GM21723 (cell line): ENCODE measurements around the gene LINGO1.

ENCODE experiments used
- ATAC-seq: cut with Tn5 transposase; IDR thresholded peaks from one replicate; pipeline ENCODE4 v1.9.1; 2021; ENCODE audit warnings: mild to moderate bottlenecking, moderate library complexity; ENCODE audit not compliant: unreplicated experiment

Gene LINGO1

DNA sequence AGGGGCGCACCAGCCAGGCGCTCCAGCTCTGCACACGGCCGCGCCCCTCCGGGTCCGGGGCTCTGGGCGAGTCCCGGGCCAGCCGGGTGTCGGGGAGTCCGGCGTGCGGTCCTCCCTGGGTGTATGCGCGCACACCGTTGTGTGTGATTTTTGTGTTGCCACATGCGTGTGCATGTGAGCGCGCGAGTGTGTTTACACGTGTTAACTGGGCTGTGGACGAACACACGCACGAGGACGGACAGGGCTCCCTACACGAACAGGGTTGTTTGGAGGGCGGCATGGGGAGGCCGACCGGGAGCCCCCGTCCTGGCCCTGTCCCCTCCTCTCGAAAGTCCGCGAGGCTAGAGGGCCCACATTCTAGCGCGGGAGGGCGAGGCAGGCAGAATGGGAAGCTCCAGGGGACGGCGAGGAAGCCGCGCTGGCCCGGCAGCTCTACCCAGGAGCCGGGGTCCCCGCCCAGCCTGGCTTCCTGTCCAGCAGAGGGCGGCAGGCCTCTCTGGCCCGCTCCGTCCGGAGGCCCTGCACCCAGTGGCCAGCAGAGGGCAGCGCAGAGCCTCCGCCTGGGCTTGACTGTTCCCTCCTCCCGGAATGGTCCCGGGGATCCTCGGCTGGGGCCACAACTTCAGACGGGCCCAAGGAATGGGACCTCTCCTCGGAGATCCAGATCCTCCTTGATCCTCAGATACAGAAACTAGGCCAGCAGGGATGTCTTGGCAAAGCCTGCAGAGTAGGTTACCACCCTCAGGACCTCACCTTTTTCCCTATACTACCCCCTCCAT is 611 bp upstream of the LINGO1 start:
- ATAC-seq: peak; percentile 67

DNA sequence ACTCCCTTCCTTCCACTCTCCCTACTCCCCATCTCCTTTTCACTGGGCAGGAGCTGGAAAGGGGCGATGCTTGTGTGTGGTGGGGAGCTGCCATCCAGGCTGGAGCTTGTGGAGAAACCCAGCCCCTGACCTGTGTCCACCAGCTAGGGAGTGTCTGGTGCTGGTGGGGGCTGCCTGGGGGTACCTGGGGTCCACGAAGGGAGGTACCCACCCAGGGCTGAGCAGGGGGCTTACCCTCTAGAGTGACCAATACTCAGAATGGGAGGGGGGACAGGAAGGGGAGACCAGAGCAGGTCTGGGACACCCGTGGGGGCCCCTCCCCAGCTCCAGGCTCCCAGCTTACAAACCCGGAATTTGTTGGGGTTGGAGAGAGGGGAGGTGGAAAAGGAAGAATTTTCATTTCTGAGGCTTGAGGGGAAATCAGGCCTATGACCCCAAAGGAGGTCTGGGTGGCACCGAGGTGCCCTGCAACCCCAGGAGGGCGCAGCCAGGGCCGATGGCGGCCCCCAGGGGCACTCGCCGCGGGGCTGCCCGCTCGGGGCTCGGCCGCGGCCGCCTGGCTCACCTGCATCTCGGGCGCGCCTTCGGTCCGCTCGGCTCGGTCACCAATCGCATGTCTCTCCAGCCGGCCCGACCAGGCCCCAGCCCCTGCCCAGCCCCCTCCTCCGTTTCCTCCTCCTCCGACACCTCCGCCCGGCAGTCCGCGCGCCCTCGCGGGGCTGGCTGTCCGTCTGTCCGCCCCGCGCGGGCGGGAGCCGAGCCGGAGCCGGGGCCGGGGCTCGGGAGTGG is 773 bp downstream of the LINGO1 start:
- no peak for ATAC-seq

DNA sequence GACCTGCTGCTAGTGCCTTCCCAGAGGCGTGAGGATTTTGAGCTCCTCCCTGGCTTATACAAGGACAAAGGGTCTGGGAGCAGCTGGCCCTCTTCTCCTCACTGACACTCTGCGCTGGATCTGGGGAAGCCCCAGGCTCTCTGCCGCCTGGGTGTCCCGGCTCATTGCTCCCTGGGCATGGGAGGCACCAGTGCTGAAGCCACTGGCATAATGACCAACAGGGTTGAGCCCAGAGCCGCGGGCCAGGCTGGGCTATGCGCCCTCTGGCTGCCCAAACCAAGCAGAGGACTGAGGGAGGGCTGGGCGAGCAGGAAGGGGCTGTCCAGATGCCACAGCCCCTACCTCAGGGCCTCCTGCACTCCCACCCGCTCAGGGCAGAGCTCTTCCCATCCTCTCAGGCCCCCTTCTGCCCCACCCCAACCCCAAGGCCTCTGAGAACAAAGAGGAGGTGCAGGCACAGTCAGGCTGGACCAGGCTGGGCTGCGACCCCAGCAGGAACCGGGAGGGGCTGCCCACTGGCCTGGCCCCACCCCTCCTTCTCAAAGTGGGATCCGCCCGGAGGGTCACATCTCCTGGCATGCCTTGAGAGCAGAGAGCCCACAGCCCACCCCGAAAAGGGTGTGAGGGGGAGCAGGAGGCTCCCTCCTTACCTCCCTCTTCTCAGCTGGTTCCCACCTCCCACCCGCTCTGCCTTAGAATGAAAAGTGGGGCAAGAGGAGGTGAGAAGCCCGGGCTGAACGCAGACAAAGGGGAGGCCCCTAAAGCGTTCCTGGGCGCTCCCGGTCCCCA is 1.6 kb downstream of the LINGO1 start:
- ATAC-seq: no peak

DNA sequence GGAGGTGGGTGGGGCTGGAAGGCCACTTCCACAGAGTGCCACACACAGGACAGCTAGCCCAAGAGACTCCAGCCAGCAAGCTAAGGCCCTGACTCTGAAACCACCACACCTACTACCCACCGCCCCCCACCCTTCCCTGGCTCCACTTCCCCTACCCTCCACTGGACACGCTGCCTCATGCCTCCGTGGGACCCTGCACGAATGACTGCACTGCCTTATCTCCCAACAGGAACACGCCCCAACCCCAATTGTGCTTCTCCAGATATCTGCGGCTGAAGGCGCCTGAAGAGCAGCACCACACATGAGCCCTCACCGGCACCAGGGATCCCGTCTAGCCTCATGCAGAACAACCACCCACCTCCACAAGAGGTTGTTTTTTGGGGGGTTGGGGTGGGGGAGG is 2.7 kb downstream of the LINGO1 start:
- ATAC-seq: no peak

DNA sequence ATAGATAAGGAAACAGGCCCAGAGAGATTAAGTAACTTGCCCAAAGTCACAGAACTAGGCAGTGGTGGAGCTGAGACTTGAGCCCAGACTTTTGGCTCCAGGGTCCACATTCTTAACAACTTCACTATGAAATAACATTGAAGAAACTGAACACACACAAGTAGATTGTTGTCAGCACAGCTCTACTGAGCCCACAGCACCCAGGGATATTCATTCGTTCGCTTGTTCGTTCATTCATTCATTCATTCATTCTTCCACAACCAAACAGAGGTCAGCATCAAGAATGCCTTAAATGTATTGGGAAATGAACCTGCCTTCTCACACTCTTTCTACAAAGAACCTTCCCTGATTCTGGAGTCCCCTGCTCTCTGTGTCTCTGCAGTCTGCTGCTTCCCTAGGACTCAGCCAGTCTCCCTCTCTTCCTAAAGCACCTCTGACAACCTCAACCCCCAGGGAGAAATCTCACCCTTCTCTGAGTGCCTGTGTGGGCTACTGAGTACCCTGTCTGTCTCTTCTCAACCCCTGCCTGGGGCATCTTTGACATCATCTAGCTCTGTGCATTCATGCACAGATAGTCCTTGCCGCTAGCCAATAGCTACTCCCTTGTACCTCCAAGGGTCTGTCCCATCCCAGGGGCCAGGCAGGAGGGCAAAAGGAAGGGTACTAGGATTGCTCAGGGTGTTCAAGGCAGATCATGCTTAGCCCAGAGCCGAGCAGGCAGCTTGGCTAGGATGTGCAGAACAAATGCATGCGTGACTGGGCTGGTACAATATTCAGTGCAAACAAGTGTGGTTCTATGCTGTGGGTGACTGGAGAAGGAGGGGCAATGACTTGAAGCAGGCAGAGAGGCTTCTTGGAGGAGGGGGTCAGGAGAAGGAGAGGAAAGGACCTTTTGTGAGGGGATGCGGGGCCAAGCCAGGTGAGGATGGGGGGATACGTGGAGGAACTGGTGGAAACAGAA is 3.4 kb downstream of the LINGO1 start:
- no peak for ATAC-seq

DNA sequence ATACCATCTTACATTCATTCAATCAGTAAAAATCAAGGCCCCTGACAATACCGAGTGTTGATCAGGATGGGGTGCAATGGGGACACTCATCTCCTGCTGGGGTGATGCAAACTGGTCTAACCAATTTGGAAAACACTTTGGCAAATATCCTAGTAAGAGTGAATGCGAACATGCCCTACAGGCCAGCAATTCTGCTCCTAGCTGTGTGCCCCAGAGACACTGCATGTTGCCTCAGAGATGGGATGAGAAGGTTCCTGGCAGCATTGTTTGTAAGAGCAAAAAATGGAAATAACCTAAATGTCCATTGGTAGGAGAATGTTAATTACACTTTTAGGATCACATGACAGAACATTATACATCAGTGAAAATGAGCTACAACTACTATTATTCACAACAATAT is 4.7 kb downstream of the LINGO1 start:
- ATAC-seq: no peak

DNA sequence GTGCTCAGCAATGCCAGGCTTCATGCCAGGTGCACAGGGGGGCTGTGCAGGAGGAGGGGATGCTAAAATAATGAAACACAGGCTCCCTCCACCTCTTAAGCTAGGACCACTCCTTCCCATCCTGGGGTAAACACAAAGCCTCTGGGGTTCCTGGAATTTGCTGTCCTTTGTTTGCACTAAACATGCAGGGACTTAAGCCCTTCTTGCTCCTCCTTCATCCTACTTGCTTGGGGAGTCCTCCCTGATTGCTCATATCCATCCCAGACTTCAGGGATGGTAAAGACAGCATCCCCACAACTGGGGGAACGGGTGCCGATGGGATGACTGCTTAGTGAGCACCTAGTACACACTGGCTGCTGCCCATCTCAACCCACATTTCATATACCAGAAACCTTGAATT is 5.1 kb downstream of the LINGO1 start:
- ATAC-seq: no peak

DNA sequence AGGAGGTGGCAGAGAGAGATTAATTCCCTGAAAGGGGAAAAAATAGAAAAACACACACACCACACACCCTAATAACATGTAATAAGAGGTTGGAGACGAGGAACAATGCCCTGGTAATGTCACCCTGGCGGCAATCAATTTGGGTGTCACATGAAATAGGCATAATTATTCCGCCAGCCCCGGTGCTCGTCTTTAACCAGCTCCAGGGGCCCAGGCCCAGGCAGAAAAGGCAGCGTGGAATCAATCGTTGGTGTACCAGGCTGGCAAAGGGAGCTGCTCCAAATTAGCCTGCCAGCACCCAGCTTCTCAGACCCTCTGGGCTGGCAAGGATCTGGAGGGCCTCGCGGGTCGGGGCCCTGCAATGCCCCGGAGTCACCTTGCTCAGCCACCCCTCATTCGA is 5.6 kb downstream of the LINGO1 start:
- no peak for ATAC-seq

DNA sequence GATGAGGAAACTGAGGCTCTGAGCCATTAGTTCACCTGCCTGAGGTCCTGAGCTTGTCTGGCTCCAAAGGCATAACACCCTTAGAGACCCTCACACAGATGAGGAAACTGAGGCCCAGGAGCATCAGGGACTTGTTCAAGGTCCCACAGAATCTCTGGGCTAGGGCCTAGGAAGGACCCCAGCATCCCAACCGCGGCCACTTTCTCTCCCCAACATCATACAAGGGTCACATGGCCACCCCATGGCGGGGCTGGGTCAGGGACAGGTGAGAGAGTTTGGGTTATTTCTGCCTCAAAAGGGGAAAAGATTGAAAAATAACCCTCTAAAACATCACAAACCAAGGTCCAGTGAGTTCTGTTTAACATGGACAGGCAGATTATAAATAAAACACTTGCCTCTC is 6.7 kb downstream of the LINGO1 start:
- ATAC-seq: no peak

DNA sequence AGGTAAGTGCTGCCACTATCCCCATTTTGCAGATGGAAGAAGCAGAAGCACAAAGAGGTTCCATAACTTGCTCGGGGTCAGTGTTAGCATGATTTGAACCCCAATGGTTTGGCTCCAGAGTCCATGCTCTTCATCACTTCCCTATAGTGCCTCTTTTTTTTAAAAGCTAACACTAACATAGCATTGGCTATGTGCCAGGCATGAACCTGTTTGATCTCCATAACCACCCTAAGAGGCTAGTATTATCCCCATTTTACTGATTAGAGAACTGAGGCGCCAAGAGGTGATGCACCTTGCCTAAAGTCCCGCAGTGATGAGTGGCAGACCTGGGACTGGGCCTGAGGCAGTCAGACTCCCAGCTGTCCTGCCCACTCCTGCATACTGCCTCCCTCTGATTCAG is 7.3 kb downstream of the LINGO1 start:
- ATAC-seq: no peak

DNA sequence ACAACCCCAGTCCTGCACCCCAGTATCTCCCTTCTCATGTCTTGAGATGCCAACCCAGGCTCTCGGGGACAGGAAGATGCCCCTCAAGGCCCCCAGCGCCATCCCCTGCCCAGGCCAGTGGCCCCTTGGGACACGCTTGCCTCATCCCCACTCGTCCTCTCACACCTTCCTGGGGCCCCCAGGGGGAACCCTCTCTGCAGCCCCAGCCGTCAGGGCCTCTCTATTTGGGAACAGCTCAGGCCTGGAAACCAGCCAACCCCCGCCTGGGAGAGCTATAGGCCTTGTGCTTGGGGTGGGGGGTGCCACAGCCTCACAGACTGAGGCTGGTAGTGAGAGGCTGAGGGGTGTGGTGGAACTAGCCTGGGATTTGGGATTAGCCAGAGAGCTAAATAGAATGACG is 7.8 kb downstream of the LINGO1 start:
- ATAC-seq: no peak

DNA sequence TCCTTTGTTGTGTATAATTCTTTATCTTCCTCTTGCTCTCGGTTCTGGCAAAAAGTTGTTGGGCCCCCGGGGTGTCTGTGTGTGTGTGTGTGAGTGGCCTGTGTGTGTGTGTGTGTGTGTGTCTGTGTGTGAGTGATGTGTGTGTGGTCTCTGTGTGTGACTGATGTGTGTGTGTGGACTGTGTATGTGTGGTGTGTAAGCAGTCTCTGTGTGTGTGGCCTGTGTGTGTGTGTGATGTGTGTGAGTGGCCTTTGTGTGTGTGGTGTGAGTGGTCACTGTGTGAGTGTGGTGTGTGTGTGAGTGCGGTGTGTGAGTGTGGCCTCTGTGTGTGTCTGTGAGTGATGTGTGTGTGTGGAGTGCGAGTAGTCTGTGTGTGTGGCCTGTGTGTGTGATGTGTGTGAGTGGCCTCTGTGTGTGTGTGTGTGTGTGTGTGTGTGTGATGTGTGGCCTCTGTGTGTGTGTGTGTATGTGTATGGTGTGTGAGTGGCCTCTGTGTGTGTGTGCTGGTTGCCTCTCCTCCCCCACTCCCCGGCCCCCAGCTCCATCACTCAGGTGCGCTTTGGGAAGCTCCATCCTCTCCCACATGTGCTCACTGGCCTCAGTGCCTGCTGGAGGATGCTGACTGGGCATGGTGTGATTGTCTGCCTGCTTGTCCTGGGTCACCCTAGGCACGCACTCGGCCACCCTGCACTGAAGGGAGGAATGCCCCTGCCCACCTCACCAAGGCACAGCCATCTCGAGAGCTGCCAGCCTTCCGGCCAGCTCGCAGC is 8.8 kb downstream of the LINGO1 start:
- no peak for ATAC-seq

DNA sequence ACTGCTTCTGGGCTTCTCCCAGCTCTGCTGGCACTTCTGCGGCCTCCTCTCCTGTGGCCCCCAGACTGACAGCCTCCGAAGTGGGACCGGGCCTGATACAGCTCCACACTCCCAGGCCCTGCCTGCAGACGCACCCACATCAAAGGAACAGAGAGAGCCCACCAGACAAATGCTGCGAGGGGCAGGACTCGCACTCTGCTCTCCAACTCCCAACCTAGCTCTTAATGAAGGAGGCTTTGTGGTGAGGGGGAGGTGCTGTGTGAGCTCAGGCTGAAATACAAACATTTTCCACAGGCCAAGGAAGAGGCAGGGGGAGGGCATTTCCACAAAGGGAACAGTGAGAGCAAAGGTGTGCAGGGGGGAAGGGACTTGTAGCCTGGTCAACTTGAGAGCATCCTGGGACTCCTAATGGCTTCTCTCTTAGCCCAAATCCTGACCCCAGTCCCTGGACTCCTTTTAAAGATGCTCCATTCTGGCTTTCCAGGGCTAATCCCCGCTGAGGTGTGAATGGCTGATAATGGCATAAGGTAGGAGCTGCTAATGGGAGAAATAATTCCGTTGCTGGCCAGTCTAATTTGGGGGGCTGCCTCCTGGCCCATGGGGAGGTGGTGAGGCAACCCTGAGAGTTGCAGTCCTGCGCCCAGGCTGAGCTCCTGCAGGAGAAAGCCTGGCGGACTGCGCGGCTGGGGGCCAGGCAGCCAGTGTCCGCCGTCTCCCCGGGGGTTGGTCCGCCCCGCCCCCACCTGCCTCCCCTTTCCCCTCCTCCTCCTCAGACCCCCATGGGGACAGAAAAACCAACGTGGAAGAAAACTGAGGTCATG is 9.6 kb downstream of the LINGO1 start:
- ATAC-seq: no peak

DNA sequence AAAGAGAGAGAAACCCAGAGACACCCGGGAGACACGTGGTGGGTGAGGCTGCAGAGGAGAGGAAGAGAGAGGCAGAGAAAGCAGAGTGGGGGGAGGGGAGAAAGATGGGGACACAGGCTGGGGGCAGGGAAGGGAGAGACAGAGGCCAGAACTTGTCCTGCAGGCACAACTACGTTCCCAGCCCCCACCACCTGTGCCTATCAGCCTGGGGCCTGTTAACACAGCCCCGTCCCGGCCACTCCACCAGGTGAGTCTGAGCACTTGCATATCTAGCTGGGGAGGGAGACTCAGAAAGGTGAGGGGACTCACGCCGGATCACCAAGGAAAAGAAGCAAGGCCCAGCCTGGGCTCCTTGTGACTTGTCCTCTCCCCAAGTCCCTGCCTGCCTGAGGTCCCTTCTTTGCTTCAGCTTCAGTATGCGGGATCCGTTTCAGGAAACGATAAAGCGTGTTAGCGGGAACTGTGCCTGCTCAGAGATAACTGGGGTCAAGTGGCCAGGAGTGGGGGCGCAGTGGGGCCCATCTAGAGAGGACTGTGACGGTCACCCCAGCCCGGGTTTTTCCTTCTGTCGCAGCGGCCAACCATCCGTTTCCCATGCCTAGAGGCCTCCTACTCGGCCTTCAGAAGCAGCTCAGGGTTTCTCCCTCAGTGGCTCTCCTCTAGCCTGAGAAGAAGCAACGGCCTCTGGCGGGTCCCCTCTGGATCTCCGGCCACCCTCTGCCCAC is 10.3 kb downstream of the LINGO1 start:
- no peak for ATAC-seq

DNA sequence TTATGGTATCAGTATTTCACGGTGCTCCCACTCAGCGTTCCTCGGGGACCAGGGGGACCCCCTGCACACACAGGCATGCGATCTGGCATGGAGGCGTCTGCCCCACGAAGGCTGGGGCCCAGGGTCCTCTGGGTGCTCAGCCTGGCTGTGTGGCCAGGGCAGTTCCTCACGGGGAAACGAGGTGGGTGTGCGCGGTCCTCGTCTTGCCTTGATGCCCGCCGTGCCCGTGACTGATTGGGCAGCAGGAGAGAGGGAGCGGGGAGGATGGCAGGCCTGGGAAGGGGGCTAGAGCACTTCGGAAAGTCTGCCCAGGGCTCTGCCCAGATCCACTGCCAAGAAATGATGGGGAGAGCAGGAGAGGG is 10.9 kb downstream of the LINGO1 start:
- no peak for ATAC-seq

DNA sequence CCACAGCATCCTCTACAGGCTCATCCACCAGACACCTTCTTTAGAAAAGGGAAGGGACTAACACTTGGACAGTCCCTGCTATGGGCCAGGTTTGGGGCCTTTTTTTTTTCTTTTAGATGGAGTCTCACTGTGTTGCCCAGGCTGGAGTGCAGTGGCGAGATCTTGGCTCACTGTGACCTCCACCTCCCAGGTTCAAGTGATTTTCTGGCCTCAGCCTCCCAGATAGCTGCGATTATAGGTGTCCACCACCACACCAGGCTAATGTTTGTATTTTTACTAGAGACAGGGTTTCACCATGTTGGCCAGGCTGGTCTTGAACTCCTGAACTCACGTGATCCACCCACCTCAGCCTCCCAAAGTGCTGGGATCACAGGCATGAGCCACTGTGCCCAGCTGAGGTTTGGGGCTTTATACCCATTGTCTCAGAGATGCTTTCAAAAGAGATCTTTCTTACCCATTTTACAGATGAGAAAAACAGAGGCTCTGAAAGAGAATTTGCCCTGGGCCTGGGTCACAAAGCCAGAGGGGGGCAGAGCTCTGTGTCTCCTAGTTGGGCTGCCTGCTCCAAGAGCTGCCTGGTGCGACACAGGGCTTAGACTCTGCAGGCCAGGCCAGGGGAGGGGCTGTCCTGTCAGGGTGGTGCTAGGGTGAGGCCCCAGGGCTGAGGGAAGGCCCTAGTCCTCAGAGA is 11.6 kb downstream of the LINGO1 start:
- ATAC-seq: no peak

DNA sequence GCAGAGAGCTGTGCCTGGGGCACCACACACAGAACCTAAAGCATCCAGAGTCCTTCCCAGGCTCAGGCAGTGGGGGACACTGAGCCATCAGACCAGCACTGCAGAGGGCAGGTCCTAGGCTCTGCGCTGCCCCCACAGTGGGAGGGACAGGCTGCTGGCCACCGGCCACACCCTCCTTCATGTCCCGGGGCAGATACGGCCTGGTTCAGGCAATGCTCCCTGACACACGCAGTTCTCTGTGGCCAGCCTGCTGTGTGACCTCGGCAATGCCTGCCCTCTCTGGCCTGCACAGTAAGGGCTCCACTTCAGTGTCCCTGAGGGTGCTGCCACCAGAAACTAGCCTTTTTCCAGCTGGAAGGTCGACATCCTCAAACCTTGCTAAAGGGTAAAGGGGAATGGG is 12.4 kb downstream of the LINGO1 start:
- ATAC-seq: no peak

DNA sequence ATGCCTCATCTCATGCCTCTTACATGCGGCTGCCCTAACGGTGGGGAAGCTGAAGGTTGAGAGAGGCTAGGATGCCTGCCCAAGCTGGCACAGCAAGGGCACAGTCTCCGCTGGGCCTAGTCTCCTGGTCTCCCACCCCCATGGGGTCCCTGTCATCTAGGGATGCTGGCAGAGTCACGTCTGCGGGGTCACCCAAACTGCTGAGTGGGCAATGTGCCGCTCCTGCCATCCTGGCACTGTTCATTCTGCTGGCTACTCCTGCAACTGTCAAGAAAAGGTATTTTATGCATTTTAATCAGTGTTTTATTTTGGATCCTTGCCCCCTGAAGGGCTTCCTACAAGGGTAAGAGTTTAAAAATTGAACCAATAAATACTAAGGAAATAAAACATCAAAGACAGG is 12.8 kb downstream of the LINGO1 start:
- no peak for ATAC-seq
